ENCODE measurements around the gene NUDT2.

Gene NUDT2

DNA sequence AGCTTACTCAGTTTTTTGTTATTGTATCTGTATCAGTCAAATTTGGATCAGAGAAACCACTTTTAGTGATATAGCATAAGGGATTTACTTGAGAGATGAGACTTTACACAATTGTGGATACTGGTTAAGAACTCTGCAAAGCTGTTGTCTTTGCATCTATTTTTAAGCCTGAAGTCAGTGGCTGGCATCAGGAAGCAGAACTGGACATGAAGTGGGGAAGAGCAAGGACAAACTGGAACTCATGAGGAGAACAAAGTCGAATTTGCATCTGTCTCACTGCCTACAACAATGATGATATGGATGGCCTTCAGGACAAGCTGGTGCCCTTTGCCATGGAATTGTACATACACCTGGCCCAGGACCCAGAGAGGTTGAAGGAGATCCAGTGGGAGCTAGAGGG is 63.1 kb downstream of the NUDT2 start:
- no peak for DNase-seq

Data from bone marrow (tissue), 2 donors.